COLO668 (cell line): Measurements from ENCODE around the gene MLEC.

Source experiments
- DNase-seq: peaks from one replicate; lab custom pipeline; 2025; ENCODE audit not compliant: unreplicated experiment; lab: John Stamatoyannopoulos, UW

MLEC gene

DNA sequence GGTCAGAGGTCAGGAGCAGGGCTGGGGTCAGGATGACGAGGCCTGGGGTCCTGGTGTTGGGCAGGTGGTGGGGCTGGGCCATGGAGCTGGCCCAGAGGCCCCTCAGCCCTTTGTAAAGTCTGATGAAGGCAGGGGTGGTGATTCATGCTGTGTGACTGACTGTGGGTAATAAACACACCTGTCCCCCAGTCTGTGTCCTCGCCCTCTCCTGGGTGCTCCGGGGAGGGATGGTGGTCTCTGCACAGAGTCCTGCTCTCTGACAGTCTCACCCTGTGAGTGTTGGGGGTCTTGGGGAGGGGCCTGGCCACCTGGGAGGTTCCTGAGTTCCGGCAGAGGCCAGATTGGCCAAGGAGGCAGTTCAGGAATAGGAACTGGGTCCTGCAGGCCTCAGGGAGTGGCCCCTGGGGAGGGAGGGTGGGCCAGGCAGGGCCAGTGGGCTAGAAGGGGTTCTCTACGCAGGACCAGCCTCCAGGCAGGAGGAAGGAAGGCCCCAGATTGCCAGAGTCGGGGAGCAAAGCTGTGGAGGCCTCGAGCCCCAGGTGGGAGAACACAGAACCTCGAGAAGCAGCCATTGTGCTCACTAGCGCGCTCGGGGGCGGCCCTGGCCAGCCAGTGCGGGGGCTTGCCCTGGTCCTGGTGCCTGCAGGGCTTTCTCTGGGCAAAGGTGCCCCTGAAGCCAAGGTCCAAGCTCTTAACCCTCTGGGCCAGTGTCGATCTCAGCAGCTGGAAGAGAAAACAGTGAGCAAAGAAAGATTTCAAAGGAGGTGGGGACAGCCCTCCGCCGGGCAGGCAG lies 53.1 kb downstream of the MLEC start:
- no peak for DNase-seq

GRCh38 chr12:120740871-120741270 lies 53.9 kb downstream of the MLEC start:
- no peak for DNase-seq

- no peak for DNase-seq
These were observed 54.8 kb downstream of the MLEC start for GRCh38 chr12:120741476-120742421.

GRCh38 chr12:120744922-120745493 lies 58.1 kb downstream of the MLEC start:
- no peak for DNase-seq

DNA sequence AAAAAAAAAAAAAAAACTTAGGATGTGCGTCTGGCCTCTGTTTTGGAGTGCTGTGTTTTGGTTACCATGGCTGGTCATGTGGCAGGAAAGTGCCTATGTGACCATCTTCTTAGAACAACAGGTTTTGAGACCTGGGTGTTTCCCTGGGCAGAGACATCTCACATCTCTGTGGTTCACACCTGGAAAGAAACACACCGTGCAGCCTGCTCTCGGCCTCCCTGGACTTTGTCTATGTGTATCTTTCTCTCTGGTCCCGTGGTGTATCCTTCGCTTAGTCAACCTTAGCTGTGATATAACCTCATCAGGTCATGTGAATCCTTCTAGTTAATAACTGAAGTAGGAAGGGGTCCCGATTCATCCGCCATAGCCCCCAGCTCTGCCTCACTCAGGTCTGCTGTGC lies 61.3 kb downstream of the MLEC start:
- DNase-seq = no peak

DNA sequence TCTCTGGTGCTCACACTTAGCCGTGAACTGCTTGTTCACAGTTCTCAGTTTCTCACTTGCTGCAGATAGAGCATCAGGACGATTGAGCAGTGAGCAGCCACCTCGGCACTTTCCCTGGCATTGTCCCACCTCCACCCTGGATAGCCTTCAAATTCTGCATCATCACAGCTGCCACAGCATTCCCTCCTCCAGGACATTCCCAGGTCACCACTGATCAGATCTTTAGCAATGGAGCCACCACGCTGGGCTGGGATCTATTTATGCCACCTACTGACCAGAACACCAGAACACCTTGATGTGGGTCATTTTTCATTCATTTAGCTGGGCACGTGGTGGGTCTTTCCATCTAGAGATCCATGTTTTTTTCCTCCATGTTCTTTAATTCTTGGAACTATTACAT lies 62.3 kb downstream of the MLEC start:
- no peak for DNase-seq

- DNase-seq = no peak
These were observed 63.9 kb downstream of the MLEC start for GRCh38 chr12:120750806-120751205.

- DNase-seq = no peak
These were observed 64.4 kb downstream of the MLEC start for GRCh38 chr12:120751389-120751788.
